GM18508 (cell line): ENCODE results near the gene RNF149.
A peak's percentile ranks its signal among the peaks of the same experiment; 100 is the strongest.

Experiments used
- ATAC-seq: cut with Tn5 transposase; IDR thresholded peaks from one replicate; pipeline ENCODE4 v1.9.1; 2021; ENCODE audit warnings: moderate number of reproducible peaks; ENCODE audit not compliant: insufficient read depth, unreplicated experiment

The RNF149 gene

DNA sequence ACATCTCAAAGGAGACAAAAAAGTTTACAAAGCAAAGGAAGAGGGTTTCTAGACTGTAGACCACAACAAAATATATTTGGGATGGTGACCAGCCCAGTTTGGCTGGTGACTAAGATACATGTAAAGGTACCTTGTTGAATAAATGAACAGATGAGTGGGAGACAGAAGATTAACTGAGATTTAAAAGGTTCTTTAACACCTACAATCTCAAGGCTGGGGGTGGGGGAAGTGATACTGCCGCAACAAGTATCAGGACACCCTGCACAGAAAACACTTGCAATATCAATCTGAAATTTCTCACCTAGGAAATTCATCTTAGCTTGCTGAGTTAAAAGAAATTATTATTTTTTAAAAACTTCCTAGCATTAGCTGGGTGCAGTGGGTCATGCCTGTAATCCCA is 8.3 kb downstream of the RNF149 start:
- no peak for ATAC-seq

GRCh38 chr2:101299604-101300003 is 8.9 kb downstream of the RNF149 start:
- no peak for ATAC-seq

DNA sequence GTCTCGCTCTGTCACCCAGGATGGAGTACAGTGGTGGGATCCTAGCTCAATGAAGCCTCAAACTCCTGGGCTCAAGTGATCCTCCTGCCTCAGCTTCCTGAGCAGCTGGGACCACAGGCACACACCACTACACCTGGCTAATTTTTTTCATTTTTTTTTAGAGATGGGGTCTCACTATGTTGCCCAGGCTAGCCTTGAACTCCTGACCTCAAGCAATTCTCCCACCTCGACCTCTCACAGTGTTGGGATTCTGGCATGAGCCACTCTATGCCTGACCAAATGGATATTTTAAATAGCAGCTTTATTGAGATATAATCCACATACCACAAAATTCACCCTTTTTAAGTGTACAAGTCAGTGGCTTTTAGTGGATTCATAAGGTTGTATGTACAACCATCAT is 11.1 kb downstream of the RNF149 start:
- no peak for ATAC-seq

DNA sequence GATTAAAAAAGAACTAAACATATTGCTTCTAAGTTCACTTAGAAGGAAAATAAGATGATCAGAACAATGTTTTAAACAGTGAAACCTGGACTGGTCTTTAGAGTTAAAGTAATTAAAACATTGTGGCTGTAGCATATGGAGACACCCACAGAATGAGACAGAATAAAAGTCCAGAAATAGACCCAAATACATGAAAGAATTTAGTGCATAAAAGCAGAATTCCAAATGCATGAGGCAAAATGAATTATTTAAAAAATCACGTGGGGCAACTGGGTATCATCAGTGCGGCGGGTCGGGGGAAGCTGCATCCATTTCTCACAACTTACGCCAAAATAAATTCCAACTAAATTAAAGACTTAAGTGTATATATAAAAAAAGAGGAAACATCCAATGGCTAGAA is 12.1 kb downstream of the RNF149 start:
- ATAC-seq: no peak

DNA sequence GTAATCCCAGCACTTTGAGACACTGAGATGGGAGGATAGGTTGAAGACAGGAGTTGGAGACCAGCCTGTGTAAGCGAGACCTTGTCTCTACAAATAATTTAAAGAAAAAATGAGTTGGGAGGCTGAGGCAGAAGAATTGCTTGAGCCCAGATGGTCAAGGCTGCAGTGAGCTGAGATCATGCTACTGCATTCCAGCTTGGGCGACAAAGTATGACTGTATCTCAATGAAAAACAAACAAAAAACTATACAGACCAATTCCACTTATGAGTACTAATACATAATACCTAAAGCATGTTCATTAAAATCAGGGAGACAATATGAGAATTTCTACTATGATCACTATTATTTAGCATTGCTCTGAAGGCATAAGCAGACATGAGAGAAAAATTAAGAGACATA is 12.6 kb downstream of the RNF149 start:
- no peak for ATAC-seq

GRCh38 chr2:101294861-101295260 is 13.6 kb downstream of the RNF149 start:
- ATAC-seq: no peak

GRCh38 chr2:101293544-101293943 is 15.0 kb downstream of the RNF149 start:
- no peak for ATAC-seq

GRCh38 chr2:101291973-101292372 is 16.5 kb downstream of the RNF149 start:
- no peak for ATAC-seq

- ATAC-seq: no peak
These were observed 17.8 kb downstream of the RNF149 start for GRCh38 chr2:101290711-101291110.

DNA sequence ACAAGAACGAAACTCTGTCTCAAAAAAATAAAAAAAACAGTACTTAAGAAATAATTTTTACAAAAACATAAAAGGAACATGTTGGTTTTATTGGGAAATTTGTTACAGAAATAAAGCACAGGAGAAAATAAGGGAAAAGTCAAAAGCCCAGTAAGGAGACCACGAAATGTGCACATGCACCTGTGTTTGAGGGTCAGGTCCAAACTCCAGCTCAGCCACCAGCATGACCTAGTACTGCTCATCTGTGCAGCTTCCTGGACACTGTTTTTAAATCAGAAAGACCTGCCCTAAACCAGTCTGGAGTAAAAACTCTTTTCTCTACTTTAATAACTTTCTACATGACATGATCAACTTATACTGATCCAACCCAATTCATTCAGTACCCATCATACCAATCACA is 21.2 kb downstream of the RNF149 start:
- no peak for ATAC-seq

DNA sequence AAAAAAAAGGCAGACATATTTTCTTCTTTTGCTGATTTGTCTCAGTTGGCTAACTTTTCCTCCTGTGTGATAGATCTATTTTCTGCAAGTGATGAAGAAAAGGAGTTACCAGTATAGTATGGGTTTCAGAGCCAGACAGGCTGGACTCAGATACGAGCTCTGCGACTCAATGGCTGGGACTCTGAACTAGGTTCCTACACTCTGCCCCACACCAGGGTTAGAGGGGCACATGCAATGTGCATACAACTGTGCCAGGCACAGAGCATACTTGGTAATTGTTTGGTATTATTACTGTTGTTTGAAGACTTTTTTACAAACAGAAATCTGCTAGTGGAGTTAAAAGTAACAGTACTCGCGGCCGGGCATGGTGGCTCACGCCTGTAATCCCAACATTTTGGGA is 21.8 kb downstream of the RNF149 start:
- ATAC-seq: no peak

DNA sequence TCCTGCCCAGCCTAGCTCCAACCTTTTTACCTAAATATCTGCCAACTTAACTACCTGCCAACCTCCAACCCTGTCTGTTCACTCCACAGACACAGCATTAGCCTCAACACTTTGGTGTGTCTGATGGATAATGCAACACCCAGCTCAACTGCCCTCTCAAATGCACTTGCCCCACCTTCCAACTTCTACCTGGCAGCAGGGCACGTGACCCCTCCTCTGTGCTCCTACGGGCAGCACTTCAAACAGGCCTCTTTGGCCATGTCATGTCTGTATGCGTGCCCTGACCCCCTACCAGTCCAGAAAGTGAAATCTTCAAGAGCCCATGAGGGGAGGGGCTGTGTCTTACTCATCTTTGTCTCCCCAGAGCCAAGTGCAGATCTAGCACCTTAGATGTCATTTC is 25.5 kb downstream of the RNF149 start:
- no peak for ATAC-seq

DNA sequence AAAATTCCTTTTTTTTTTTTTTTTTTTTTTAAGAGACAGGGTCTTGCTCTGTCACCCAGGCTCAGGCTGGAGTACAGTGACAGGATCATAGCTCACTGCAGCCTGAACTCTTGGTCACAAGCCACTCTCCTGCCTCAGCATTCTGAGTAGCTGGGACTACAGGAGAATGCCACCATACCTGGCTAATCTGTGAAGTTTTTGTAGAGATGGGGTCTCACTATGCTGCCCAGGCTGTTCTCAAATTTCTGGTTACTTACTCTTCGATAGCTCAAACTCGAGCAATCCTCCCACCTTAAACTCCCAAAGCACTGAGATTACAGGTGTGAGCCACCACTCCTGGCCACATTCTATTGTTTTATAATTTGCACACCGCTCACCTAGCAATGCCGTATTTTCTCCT is 27.0 kb downstream of the RNF149 start:
- ATAC-seq: no peak

DNA sequence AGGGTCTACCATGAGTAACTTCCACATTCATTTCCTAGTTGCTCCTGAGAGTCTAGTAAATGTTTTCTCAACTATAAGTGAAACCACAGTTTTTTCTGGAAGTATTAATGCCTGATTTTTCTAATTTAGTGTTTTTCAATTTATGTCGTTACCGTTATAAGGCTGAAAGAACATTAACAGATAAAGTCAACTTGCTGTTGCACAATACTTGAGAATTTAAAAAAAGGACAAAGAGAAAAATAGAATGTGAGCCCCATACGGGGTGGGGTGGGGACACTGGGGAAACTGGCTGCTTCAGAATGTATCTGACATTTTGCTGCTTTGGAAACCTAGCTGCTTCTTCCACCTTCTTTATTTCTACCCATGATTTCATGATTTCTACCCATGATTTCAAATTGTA is 29.6 kb downstream of the RNF149 start:
- ATAC-seq: no peak

DNA sequence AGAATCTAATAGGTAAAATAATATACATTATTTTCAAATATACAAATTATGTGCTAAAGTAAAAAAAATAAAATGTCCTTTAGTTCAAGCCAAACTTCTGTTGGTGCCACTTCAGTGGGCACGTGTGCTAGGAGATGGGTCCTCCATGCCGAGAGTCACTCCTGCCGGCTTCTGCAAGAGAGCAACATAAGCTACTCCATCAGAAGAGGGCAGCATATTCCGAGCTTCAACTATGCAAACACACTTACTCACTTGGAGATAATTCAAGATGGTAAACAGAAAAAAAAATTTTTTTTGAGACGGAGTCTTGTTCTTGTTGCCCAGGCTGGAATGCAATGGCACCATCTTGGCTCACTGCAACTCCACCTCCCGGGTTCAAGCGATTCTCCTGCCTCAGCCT is 31.4 kb downstream of the RNF149 start:
- ATAC-seq: no peak

DNA sequence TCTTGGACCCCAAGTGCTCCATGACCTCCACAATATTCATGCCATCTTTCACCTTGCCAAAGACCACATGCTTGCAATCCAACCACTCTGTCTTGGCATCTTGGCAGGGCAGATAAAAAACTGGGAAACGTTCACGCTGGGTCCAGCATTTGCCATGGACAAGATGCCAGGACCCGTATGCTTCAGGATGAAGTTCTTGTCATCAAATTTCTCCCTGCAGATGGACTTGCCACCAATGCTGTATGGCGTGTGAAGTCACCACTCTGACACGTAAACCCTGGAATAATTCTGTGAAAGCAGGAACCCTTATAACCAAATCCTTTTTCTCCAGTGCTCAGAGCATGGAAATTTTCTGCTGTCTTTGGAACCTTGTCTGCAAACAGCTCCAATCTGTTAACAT is 34.4 kb downstream of the RNF149 start:
- ATAC-seq: no peak

DNA sequence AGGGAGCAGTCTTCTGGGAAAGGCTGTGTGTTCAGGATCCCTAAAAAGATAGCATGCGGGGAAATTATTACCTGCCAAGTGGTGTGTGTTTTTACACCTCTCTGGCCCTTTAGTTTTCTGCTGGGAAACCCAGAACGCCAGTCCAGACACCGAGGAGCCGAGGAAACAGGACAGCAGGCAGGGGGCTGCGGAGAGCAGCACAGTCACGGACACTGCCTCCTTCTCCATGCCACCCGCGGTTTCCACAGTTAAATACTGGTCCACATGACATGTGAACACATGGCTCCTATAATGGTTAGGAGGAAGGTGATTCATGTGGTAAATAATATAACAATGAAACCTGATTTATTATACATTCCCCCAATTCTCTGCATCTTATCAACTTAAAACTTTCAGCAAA is 35.4 kb downstream of the RNF149 start:
- no peak for ATAC-seq

GRCh38 chr2:101272045-101272784 is 36.3 kb downstream of the RNF149 start:
- ATAC-seq: peak; percentile 51

GRCh38 chr2:101270700-101271259 is 37.7 kb downstream of the RNF149 start:
- ATAC-seq: no peak

- peak; percentile 49 for ATAC-seq
These were observed 40.5 kb downstream of the RNF149 start for GRCh38 chr2:101267671-101268656.

DNA sequence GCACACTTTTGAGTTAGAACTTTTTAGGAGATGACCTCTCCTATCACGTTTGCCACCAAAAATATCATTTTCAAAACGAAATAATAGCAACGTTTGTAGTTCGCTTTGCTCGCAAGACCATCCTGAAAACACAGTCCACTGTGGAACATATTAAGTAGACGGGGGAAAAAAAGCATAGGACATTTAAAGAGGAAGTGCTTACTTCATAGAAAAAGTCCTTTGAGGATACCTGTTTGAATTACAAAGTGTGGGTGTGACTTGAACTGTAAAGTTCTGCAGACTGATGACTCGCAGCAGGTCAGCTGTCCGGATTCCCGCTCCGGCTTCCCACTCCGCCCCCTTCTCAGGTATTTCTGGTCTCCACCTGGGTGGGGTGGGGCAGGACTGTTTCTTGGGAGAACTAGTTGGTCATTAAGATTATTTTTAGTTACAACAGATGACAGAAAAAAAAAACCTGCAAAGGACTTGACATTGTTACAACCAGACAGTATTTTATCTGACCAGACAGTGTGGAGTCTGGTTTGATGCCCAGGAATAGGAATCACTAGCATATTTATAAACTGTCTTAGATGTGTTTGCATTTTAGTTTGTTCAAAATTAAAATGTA is 42.5 kb downstream of the RNF149 start:
- no peak for ATAC-seq
